COR-L47 (cell line): ENCODE measurements around the gene CDH8.
A peak's percentile ranks its signal among the peaks of the same experiment; 100 is the strongest.
"Not testable (repeated sequence)": the region's sequence is repeated elsewhere in the genome, so short reads cannot be mapped to it uniquely, and the experiment has no call there.

Experiments
- DNase-seq: peaks from one replicate; lab custom pipeline; 2025; lab: John Stamatoyannopoulos, UW

Gene CDH8

GRCh38 chr16:61791464-61791863 is 244.8 kb downstream of the CDH8 start:
- DNase-seq: no peak

GRCh38 chr16:61781855-61782254 is 254.4 kb downstream of the CDH8 start:
- DNase-seq: not testable (repeated sequence)

DNA sequence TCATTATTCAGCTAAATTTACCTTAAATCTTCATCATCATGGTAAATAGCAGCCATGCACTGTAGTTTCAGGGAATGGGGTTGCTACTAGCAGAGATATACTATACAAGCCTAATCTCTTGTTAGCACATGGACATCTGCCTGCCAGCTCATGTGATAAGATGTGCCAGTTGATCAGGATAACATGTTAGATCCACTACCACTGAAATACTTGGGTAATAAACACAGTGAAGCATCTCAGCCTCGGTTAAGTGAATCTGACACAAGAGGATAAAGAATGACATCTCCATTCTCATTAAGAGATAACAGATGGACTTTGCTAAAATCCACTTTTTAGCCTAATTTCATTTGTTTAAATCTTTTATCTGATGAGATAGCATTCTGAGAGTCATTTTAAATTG is 256.1 kb downstream of the CDH8 start:
- no peak for DNase-seq

- no peak for DNase-seq
These were observed 265.9 kb downstream of the CDH8 start for GRCh38 chr16:61770301-61770700.

- DNase-seq: no peak
These were observed 272.2 kb downstream of the CDH8 start for GRCh38 chr16:61763991-61764390.

DNA sequence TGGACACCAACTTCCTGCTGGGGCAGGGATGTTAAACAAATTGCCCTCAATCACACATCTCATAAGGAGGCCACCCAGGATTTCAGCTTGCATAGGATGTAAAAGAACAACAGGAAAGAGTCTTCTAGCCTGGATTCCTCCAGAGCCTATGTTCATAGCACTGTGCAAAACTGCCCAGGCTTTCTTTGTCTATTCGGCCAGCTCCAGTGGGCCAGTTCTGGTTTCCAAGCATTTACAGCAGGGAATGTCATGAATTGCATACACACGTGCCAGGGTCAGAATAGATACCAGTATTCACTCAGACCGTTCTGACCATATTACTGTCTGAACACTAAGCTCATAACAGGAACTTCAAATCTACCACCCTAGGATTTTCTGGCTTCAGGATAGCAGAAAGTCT is 273.2 kb downstream of the CDH8 start:
- DNase-seq: no peak

DNA sequence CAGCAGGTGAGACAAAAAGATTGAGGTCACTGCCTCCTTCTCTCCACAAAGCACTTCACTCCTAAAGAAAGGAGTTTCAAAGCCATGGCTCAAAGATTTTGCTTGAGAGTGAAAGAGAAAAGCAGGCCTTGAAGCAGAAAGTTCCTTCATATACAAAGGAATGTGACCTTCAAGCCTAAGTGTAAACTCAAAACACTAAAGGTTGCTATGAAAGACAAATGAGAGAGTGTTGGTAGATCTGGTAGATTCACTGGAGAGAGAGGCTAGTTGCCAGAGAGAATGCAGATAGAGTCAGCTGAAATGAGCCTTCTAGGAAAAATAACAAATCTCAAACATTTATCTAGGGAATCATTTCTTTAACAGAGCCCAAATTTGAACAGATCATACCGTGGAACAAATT is 305.2 kb downstream of the CDH8 start:
- no peak for DNase-seq

- no peak for DNase-seq
These were observed 309.5 kb downstream of the CDH8 start for GRCh38 chr16:61726701-61727100.

DNA sequence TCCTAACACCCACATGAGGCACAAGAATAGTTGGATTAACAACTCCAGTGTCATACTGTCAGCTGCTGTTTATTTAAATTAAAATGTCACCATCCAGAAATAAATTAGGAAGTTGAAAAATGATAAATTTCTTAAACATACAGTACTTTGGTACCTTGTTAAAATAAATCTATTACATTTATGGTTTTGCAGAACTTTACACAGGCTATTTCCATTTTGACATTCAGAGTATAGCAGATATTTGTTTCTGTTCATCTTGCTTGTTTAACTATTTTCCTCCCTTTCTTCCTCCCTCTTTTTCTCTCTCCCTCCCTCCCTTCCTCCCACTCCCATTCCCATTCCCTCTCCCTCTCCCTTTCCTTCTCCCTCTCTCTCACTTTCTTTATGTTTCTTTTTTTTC is 310.1 kb downstream of the CDH8 start:
- no peak for DNase-seq

GRCh38 chr16:61721544-61721943 is 314.7 kb downstream of the CDH8 start:
- no peak for DNase-seq

DNA sequence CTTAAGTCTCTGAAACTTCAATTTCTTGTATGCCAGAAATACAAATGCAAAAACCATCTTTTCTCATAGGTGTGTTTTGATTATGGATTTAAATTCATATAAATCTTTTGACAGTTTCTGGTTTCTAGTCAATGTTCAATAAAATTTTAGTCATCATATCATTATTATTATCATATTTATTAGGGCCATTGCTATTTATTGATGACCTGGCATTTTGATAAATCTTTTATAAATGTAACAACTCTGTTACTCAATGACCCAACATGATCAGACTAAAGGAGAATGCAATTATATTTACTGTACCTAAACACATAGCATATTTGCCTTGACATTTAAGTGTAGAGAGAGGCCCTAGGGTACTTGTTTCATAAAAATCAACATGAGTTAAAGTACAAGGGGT is 320.8 kb downstream of the CDH8 start:
- no peak for DNase-seq

DNA sequence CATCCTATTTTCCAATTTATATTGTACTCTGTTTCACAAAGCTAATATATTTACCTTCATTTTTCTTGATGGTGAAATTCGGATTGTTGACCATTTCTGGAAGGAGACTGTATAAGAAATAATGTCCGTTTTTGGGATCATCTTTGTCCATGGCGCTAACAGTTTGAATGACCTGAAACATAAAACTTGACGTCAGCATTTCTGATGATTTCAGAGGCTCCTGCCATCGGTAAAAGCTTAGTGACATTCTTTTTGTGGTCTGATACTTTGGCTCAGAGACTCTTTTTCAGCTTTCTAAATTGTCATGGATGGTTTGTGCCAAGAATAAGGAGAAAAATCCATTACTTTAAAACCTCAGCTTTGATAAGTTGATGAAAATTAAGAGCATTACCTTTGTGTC is 322.5 kb downstream of the CDH8 start:
- DNase-seq: no peak

DNA sequence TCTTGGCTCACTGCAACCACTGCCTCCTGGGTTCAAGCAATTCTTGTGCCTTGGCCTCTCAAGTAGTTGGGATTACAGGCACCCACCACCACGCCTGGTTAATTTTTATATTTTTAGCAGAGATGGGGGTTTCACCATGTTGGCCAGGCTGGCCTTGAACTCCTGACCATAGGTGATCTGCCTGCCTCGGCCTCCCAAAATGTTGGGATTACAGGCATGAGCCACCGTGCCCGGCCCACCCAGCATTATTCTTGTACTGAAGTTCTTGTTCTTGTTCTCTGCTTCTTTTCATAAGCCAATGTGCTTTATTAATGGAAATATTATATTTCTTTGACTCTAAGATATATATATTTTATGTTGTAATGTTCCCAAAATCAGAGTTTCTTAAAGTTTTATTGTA is 336.6 kb downstream of the CDH8 start:
- not testable (repeated sequence) for DNase-seq

DNA sequence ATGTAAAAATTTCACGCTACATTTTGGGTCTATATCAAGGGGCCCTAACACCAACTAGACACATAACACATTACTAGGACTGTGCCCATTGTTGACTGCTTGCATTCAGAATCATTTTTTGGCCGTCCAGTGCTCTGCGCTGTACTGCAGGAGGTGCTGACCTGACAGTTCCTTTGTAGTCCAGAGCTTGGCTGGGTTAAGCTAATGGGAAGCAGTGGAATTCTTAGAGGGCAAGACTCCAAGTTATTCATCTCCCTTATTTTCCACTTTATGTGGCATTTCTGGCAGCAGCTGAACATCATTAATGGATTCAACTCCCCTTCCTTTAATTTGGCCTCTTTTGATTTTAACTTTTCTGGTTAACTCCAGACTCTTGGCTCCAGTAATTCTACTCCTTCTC is 351.7 kb downstream of the CDH8 start:
- no peak for DNase-seq

- DNase-seq: no peak
These were observed 354.6 kb downstream of the CDH8 start for GRCh38 chr16:61681673-61682072.

DNA sequence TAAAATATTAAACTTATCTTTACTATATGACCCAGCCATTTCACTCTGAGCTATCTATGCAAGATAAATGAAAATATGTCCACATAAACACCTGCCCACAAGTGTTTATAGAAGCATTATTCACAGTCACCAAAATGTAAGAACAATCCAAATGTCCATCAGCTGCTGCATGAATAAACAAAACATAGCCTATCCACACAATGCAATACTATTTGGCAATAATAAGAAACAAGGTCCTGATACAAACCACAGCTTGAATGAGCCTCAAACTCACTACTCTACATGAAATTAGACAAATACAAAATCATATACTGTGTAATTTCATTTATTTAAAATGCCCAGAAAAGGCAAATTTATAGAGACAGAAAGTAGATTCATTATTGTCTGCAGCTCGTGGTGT is 355.1 kb downstream of the CDH8 start:
- DNase-seq: peak; percentile 22

DNA sequence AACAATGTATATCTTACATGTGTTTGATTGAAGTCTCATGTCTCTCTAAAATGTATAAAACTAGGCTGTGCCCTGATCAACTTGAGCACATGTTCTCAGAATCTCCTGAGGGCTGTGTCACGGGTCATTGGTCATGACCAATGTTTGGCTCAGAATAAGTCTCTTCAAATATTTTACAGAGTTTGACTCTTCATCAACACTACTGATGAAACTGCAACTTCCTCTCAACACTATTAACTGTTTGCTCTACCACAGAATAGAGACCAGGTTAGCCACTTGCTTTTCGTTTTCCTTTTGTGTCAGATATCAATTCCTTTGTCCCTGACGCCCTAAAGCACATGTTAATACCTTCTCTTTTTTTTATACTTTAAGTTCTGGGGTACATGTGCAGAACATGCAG is 358.1 kb downstream of the CDH8 start:
- DNase-seq: no peak

DNA sequence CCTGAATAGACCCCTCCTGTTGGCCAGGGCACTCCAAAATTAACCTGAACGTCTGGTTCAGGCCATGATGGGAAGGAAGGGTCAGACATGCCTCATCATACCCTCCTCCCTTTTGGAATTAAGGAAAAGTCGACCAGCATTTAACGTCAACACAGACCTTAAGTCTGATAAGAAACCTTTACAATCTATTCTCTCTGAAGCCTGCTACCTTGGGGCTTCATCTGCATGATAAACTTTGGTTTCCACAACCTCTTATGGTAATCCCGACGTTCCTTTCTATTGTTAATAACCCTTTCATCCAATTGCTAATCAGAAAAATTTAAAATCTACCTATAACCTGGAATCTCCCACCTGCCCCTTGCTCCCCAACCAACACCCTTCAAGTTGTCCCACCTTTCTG is 358.5 kb downstream of the CDH8 start:
- no peak for DNase-seq

GRCh38 chr16:61676740-61677139 is 359.5 kb downstream of the CDH8 start:
- DNase-seq: no peak

GRCh38 chr16:61671161-61671560 is 365.1 kb downstream of the CDH8 start:
- DNase-seq: no peak

DNA sequence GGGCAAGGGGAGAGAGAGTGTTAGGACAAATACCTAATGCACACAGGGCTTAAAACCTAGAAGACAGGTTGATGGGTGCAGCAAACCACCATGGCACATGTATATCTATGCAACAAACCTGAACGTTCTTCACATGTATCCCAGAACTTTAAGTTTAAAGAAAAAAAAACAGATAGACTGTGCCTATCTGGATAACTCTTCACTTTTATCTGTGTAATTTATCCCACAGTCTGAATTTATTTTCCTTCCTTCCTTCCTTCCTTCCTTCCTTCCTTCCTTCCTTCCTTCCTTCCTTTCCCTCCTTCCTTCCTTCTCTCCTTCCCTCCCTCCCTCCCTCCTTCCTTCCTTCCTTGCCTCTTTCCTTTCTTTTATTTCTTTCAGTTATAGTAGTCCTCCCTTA is 370.7 kb downstream of the CDH8 start:
- no peak for DNase-seq

DNA sequence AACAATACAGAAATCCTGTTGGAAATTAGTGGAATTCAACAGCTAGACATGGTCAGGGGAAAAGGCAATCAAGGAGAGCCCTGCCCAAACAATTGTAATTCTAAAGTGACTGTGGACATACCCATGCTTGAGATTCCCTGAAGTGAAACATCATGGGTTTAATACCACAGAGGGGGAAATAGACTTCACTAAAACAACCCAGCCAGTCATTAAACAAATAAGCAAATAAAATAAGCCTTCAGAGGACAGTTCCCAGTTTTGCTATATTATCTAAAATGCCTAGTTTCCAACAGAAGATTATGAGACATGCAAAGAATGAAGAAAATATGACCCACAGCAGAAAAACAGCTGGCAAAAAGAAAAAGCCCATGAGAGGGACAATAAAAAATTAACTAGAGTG is 376.3 kb downstream of the CDH8 start:
- no peak for DNase-seq

DNA sequence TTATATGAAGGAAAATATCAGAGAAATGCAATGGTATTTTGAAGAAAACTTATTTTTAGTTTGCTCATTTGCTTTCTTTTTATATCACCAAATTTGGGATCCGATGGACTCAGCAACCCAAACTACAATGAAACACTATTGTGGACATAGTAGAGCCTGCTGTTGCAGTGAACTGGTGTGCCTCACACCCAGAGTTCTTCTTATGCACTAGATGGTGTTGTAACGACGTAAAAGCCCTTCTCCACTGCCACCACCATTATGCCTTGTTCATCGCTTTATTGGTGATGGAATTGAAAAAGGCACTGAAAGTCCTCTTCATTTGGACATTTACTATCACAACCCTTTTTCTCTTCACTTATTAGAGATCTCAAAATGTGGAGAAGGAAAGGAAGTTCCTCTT is 381.3 kb downstream of the CDH8 start:
- no peak for DNase-seq

DNA sequence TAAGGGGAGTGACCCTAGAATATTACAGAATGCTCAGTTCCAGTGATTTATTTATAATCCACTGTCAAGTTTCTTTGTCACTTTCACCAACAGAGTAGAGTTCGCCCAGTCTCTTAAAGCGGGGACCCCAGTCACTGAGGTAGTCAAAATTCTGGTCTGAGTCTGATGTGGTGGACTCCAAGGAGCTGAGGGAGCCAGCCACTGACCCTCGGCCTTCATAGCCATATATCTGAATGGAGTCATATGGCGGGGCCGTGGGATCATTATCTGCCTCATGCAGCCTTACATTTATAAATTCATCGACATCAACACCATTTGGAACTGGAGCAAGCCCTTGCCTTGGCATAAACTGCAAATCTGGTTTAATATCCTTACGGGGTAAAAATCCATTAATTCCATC is 382.7 kb downstream of the CDH8 start:
- DNase-seq: no peak

DNA sequence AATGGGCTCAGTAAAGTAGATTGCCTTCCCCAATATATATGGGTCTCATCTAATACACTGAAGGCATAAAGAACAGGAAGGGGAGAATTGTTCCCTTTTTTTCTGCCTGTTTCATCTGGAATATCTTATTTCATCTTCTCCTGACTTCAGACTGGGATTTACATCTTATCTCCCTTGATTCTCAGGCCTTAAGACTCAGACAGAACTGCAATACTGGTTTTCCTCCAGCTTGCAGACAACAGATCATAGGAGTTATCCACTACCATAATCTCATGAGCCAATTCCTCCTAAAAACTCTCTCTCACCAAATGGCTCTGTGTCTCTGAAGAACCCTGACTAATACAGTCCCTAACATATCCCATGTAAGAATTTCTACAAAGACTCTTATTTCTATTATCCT is 390.7 kb downstream of the CDH8 start:
- DNase-seq: no peak
